ENCODE measurements around the gene TK2. TPM values are rescaled to one million over a fixed set of nuclear protein-coding genes. Genes with fewer than 3 reads are reported as not detected.

The TK2 gene
- total RNA-seq, 1 donor from 2014 or later = 25.2 TPM

DNA sequence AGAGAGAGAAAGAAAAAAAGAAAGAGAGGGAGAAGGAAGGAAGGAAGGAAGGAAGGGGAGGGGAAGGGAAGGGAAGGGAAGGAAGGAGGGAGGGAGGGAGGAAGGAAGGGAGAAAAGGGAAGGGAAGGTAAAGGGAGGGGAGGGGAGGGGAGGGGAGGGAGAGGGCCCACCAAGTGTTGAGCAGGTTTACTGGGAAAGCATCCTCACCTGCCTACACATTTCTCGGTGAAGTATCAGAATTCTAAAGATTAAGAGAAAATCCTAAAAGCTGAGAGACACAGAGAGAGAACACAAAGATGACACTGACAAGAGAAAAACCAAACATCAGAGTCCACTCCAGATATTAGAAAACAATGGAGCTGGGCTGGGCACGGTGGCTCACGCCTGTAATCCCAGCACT is 42.3 kb upstream of the TK2 start:
- no peaks in the 10 kb centered on the region for H3K36me3 ChIP-seq (ENCODE audit: control insufficient read depth, insufficient read depth, low read length)

DNA sequence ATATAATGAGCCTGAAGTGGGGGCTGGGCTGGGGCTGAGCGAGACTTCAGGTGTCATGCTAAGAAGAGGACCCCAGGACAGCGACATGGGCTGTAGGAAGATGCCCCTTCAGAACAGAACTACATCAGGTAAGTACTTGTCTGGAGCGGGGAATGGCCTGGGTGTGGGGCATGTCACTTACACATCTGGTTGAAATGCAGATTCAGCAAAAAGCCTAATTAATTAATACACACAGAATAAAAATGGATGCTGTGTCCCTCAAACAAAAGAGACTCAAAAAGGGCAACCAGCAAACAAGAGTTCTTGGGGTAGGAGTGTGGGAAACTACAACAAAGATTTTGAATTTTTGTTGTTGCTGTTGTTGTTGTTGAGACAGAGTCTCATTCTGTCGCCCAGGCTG is 41.1 kb upstream of the TK2 start:
- Histone ChIP-seq H3K4me3 (ENCODE audit: low read depth, low read length) (no peak overlapping the region), H3K36me3 (ENCODE audit: control insufficient read depth, insufficient read depth, low read length) (no peaks in the 10 kb centered on the region), H3K27me3 (ENCODE audit: control insufficient read depth, insufficient read depth, low read length) (no peaks in the 10 kb centered on the region)
- TF ChIP-seq, protein P1, sequence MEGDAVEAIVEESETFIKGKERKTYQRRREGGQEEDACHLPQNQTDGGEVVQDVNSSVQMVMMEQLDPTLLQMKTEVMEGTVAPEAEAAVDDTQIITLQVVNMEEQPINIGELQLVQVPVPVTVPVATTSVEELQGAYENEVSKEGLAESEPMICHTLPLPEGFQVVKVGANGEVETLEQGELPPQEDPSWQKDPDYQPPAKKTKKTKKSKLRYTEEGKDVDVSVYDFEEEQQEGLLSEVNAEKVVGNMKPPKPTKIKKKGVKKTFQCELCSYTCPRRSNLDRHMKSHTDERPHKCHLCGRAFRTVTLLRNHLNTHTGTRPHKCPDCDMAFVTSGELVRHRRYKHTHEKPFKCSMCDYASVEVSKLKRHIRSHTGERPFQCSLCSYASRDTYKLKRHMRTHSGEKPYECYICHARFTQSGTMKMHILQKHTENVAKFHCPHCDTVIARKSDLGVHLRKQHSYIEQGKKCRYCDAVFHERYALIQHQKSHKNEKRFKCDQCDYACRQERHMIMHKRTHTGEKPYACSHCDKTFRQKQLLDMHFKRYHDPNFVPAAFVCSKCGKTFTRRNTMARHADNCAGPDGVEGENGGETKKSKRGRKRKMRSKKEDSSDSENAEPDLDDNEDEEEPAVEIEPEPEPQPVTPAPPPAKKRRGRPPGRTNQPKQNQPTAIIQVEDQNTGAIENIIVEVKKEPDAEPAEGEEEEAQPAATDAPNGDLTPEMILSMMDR (IDR thresholded peaks at IDR 0.05; ENCODE audit: insufficient read depth, low read length, poor library complexity, severe bottlenecking) = no peak
- DNase-seq (ENCODE audit: low read depth) = no peak

More for the DNA sequence above, 42.3 kb upstream of the TK2 start:
- no peak for DNase-seq (ENCODE audit: low read depth)
- Histone ChIP-seq H3K27me3 (ENCODE audit: control insufficient read depth, insufficient read depth, low read length) (no peaks in the 10 kb centered on the region), H3K4me3 (ENCODE audit: low read depth, low read length) (no peak overlapping the region)
- TF ChIP-seq, protein P1 (IDR thresholded peaks at IDR 0.05; ENCODE audit: insufficient read depth, low read length, poor library complexity, severe bottlenecking) = no peak

GRCh38 chr16:66590322-66590721 is 40.4 kb upstream of the TK2 start:
- no peak for DNase-seq (ENCODE audit: low read depth)
- Histone ChIP-seq H3K4me3 (ENCODE audit: low read depth, low read length) (no peak overlapping the region), H3K27me3 (ENCODE audit: control insufficient read depth, insufficient read depth, low read length) (no peaks in the 10 kb centered on the region), H3K36me3 (ENCODE audit: control insufficient read depth, insufficient read depth, low read length) (no peaks in the 10 kb centered on the region)
- TF ChIP-seq, protein P1 (IDR thresholded peaks at IDR 0.05; ENCODE audit: insufficient read depth, low read length, poor library complexity, severe bottlenecking) = no peak

GRCh38 chr16:66588981-66589713 is 39.2 kb upstream of the TK2 start:
- Histone ChIP-seq H3K27me3 (ENCODE audit: control insufficient read depth, insufficient read depth, low read length) (no peaks in the 10 kb centered on the region), H3K36me3 (ENCODE audit: control insufficient read depth, insufficient read depth, low read length) (no peaks in the 10 kb centered on the region), H3K4me3 (ENCODE audit: low read depth, low read length) (no peak overlapping the region)
- TF ChIP-seq, protein P1 (IDR thresholded peaks at IDR 0.05; ENCODE audit: insufficient read depth, low read length, poor library complexity, severe bottlenecking) = peak; percentile 65
- no peak for DNase-seq (ENCODE audit: low read depth)

DNA sequence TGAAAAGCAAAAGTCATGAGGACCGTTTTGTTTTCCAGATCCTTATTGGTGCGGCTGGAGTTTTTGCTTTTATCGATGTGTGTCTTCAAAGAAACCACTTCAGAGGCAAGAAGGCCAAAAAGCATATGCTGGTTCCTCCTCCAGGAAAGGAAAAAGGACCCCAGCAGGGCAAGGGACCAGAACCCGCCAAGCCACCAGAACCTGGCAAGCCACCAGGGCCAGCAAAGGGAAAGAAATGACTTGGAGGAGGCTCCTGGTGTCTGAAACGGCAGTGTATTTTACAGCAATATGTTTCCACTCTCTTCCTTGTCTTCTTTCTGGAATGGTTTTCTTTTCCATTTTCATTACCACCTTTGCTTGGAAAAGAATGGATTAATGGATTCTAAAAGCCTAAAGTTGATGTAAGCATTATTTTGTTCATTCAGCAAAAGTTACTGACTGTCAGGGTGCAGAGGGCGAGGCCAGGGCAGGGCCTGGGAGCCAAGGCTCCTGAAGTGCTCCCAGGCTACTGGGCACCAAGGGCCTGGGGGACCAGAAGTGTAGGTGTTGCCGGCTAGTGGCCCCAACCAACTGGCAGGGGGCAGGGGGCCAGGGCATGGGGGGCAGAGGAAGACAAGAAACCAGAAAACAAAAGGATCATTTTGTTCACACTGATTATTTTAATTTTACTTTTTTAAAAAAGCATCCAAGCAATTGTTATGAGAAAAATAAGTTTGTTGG is 38.1 kb upstream of the TK2 start:
- Histone ChIP-seq H3K4me3 (ENCODE audit: low read depth, low read length) (no peak overlapping the region), H3K36me3 (ENCODE audit: control insufficient read depth, insufficient read depth, low read length) (no peaks in the 10 kb centered on the region), H3K27me3 (ENCODE audit: control insufficient read depth, insufficient read depth, low read length) (no peaks in the 10 kb centered on the region)
- no peak for DNase-seq (ENCODE audit: low read depth)
- TF ChIP-seq, protein P1 (IDR thresholded peaks at IDR 0.05; ENCODE audit: insufficient read depth, low read length, poor library complexity, severe bottlenecking) = no peak

Data from kidney epithelial cell (primary cell).